Nucleus accumbens (tissue), 56 donors: ENCODE results near the gene RECQL5.

Experiments
- DNase-seq, 56 donors: peaks; one replicate each; lab custom pipeline; 2025; lab: John Stamatoyannopoulos, UW

The RECQL5 gene

GRCh38 chr17:75666959-75667790, at the start of gene RECQL5, which contains the start of gene SAP30BP:
Gene RECQL5, minus strand, starts transcription at chr17:75667154. Its CDS starts 597 bp downstream, at chr17:75666557.
Gene SAP30BP, plus strand, starts transcription at chr17:75667338. Its CDS starts 35 bp downstream, at chr17:75667373.
- DNase-seq = peak; percentile 84 to 99 (median 96)

DNA sequence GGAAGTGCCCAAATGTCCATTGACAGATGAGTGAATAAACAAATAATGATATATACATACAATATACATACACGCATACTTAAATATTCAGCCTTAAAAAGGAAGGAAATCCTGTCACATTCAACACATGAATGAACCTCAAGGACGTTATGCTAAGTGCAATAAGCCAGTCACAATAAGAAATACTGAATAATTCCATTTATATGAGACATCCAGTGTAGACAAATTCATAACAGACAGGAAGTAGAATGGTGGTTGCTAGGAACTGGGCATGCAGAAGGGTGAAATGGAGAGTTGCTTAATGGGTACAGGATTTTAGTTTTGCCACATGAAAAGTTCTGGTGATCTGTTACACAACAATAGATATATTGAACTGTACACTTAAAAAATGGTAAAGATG, 45.5 kb upstream of the RECQL5 start:
- DNase-seq = no peak

DNA sequence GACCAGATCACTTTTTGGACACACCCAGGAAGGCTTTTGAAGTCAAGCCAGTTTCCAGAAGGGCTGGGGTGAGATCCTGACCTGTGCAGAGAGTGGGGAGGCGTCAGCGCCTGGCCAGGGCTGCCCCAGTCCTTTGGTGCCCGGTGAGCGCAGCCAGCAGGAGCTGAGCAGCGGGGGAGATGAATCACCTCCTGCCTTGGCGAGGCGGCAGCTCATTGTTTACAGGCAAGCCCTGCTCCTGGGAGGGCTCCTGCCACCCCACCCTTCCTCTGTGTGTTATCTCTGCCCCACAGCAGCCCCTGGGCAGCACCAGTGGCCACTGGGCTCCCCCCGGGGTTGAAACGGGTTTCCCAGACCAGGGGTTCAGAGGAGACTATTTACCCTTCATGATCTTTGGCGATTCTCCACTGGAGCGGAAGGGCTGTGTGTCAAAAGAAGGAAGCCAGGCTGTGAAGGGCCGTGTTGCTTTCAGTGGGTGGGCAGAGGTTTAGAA, 40.2 kb upstream of the RECQL5 start:
- DNase-seq = no peak

DNA sequence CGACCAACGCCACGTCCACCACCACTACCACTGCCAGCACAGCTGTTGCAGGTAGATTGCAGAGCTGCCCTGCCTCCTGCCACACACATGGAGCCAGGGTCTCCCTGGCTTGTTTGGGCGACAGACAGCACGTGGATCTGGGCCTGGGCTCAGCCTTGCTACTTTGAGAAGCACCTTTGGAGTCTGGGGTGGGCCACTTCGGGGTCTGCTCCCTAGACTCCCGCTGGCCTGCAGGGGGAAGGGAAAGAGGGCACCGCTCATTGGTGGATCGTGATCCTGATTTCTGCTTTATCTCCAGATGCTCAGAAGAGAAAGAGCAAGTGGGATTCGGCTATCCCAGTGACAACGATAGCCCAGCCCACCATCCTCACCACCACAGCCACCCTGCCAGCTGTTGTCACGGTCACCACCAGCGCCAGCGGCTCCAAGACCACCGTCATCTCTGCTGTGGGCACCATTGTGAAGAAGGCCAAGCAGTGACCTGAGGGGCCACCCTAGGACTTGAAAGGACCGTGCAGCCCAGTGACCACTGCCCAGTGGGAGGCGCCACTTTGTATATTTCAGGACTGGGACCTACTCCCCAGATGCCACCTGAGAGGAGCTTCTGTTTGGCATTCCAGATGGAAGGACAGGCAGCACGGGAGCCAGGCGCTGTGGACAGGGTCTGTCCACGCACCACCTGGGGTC, 39.2 kb upstream of the RECQL5 start:
- no peak for DNase-seq

DNA sequence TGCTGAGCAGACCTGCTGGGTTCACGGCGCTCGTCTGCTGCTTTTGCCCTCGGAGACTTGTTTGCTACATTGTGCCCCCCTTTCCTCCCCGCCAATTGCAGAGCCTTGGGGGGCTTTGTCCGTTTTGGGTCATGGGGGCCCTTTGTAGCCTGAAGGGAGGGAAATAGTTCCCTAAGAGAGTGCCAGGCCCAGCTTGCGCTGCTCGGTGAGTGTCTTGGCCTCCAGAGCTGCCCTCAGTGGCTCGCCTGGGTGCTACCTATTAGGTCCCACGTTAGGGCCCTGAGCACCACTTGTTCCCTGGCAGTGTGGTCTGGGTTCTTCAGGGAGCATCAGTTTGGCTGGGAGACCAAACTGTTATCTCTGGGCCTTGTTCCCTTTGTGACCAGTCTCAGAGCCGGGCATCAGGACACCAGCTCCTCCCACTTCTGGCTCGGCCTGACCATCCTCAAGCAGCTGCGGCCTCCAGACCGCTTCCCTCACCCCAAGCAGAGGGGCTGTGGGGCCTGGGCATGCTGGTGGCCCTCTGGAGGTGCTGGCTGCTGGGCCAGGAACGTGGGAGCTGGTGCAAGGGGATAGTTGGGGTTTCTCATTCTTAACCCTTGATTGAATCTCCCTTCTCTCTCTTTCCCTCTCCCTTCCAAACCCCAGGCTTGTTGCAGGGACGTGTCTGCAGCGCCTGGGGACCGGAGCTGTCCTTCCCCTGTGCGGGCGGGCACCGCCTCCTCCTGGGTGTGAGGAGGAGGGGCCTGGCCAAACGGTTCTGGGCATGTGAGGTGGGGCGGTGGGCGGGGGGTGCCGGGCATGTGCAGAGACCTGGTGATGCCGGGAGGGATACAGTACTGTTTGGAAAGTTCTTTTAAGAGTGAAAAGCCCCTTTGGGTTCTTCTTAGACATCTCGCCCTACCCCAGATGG, 38.3 kb upstream of the RECQL5 start:
- peak in 12 of 56 donors; percentile 21 to 62 (median 32) for DNase-seq

DNA sequence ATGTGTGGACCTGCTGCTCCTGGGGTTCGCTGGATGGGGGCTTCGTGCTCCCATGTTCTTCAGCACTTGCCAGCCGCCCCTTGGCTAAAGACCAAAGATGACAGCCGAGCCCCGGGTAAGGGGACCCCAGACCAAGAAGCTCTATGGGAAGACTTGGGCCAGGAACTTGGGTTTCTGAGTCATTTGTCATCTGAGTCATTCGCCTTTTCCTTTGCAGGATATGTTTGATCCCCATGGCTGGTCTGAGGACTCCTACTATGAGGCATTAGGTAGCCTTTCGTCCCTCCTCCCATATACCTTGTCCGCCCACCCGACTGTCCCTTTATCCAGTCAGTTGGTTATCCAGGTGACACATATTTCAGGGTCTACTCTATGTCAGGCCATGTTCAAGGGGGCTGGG, 36.6 kb upstream of the RECQL5 start:
- DNase-seq = no peak

- no peak for DNase-seq
Observed at GRCh38 chr17:75703191-75703590, 36.2 kb upstream of the RECQL5 start.

DNA sequence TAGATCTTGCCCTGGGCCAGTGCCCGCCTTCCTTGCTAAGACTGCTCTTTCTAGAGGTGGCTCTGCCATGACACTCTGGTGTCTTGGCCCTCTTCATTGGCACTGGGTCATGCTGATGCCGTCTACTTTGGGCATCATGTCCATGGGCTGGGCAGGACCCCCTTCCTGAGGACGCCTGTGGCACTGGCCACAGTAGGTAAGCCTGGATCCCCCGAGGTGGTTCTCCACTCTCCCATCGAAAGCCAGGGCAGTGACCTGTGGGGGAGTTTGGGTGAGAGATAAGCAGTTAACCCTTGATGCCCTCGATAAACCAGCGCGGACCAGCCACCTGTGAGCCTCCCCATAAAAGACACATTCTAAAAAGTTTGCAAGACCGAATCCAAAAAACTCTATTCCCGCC, 34.3 kb upstream of the RECQL5 start:
- DNase-seq = no peak

GRCh38 chr17:75698659-75699058, 31.7 kb upstream of the RECQL5 start:
- DNase-seq = no peak

- DNase-seq = peak in 50 of 56 donors; percentile 30 to 89 (median 75)
Observed at GRCh38 chr17:75697651-75698291, 30.8 kb upstream of the RECQL5 start.

DNA sequence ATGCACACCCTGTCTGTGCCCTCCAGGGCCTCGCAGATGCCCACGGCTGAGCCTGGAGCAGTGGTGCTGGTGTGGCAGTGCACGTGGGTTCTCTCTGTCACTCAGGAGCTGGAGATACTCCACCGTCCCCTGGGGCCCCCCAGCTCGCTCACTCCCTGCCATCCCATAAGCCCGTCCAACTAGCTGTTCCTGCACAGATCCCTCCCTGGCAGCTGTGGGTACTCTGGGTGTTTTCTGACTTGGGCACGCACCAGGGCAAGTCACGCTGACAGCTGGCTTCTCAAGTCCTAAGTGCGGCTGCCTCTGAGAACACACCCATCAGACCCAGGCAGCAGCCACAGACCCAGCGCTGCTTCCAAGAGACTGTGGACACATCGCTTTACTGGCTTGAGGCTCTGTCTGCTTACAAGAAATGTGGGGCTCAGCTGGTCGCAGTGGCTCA, 28.9 kb upstream of the RECQL5 start:
- peak in 42 of 56 donors; percentile 17 to 77 (median 54) for DNase-seq

DNA sequence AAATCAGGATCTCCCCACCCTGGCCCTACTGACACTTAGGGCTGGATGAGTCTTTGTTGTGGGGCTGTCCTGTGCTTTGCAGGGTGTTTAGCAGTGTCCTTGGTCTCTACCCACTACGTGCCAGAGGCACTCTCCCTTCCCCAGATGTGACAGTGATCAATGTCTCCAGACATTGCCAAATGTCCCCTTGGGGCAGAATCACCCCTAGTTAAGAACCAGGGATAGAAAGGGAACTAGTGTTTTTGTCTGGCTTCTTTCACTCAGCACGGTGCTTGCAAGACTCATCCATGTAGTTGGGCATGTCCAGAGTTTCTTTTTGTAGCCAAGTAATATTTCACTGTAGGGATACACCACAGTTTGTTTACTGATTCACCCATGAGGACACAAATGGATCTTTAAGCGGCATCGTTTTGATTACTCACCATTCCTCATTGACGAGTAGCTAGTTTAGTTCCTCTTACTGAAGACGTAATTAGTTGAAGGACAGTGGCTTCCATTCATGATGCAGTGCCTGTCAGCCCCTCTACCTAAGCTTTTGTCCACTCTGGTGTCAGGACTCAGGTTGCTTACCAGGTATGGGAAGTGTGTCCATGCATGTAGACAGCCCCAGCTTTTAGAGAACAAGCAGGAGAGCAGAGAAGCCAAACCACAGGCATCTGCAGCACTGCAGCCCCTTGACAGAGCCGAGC, 28.3 kb upstream of the RECQL5 start:
- DNase-seq = peak in 3 of 56 donors; percentile 13 to 30 (median 25)

DNA sequence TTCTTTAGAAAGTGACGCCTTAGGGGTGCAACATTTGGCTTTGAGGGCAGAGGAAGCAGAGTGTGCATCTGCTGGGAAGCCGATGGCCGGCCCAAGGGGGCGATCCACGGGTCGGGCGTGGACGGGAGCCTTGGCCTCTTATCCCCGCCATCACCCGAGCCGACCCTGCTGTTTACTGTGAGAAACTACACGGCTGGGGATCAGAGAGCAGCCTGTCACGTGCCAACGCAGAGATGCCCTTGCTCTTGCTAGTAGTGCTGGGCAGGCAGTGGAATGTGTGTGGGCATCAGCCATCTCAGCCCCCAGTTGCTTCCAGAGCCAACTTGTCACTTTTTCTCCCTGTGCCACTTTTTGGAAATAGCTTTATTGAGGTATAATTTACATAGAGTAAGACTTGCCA, 27.6 kb upstream of the RECQL5 start:
- DNase-seq = peak in 21 of 56 donors; percentile 15 to 58 (median 38)

GRCh38 chr17:75693500-75694481, 26.8 kb upstream of the RECQL5 start:
- DNase-seq = peak; percentile 42 to 100 (median 90)

DNA sequence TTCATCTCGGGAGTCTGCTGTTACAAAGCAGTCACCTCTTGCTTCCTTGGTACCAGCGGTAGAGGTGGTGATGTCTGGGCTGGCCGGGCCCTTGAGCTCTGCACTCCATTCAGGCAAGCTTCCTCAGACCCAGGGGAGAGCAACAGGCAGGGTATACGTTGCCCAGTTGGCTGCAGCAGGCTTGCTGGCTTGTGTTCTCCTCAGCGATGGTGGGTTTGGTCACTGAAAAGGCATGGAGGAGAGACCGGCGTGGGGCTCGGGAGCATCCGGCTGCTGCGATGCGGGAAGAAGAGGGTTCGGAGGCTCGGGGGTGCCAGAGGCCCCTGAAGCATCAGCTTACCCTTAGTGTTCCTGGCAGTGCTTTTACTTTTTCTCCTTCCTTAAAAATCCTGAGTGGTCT, 26.0 kb upstream of the RECQL5 start:
- DNase-seq = peak in 6 of 56 donors; percentile 48 to 62 (median 52)

- DNase-seq = peak in 52 of 56 donors; percentile 25 to 84 (median 63)
Observed at GRCh38 chr17:75691801-75692626, 25.1 kb upstream of the RECQL5 start.

DNA sequence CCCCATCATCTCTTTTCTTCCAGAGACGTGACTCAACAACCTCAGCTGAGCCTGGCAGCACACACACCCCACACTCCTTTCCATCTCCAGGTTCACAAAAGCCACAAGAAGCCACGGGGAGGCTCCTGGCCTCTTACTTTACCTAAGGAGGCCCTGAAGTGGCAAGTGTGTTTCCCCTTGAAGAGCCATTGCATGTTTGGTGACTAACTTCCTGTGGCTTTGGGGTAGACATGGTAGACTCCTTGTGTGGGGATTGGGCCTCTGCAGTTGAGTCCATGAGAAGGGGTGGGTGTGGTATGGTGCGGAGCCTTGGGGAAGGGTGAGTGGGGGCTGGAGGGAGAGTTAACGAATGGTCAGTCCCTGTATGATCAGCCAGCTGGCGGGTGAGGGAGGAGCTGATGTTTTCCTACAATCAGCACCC, 24.4 kb upstream of the RECQL5 start:
- DNase-seq = peak in 4 of 56 donors; percentile 46 to 70 (median 56)
